Liver (tissue), 9 donors: ENCODE results near the gene SIGLEC8. TPM values are rescaled to one million over a fixed set of nuclear protein-coding genes. Genes with fewer than 3 reads are reported as not detected.
"Not testable (repeated sequence)": the region's sequence is repeated elsewhere in the genome, so short reads cannot be mapped to it uniquely, and the experiment has no call there.

ENCODE experiments used
- DNase-seq: peaks from one replicate; pipeline ENCODE4 v3.0.0-alpha.2; 2017; ENCODE audit warnings: low spot score
- H3K27ac ChIP-seq, 2 donors: one replicate each; pipeline ENCODE4 v1.7.0; 2013; ENCODE audit warnings: inconsistent platforms in 2 of 2, low read length in 2 of 2, control low read depth in 1 of 2, low read depth in 1 of 2, mild to moderate bottlenecking in 1 of 2
- H3K27me3 ChIP-seq, 4 donors: one replicate each; pipeline versions ENCODE4 v1.6.1 to v1.7.0; 2013; ENCODE audit warnings: low read length in 3 of 4, inconsistent platforms in 1 of 4, mild to moderate bottlenecking in 1 of 4, moderate library complexity in 1 of 4; ENCODE audit not compliant: control insufficient read depth in 4 of 4, insufficient read depth in 4 of 4
- H3K36me3 ChIP-seq, 4 donors: one replicate each; pipeline versions ENCODE4 v1.6.1 to v1.7.0; 2013; ENCODE audit warnings: low read length in 3 of 4, mild to moderate bottlenecking in 3 of 4, low read depth in 1 of 4, moderate library complexity in 1 of 4; ENCODE audit not compliant: control insufficient read depth in 4 of 4, insufficient read depth in 3 of 4
- H3K4me1 ChIP-seq, 4 donors: one replicate each; pipeline versions ENCODE4 v1.6.1 to v1.7.0; 2013; ENCODE audit warnings: low read length in 3 of 4, mild to moderate bottlenecking in 3 of 4, moderate library complexity in 1 of 4; ENCODE audit not compliant: control insufficient read depth in 4 of 4, insufficient read depth in 4 of 4
- H3K4me3 ChIP-seq, 3 donors: one replicate each; pipeline versions ENCODE4 v1.6.1 to v1.7.0; 2013; ENCODE audit warnings: low read length in 3 of 3, control low read depth in 1 of 3, low read depth in 1 of 3, mild to moderate bottlenecking in 1 of 3
- H3K9ac ChIP-seq, 2 donors: one replicate each; pipeline ENCODE4 v1.7.0; 2013; ENCODE audit warnings: low read length in 2 of 2, mild to moderate bottlenecking in 2 of 2, moderate library complexity in 2 of 2, control low read depth in 1 of 2, low read depth in 1 of 2
- H3K9me3 ChIP-seq, 4 donors: one replicate each; pipeline versions ENCODE4 v1.6.1 to v1.7.0; 2013; ENCODE audit warnings: low read length in 3 of 4; ENCODE audit not compliant: control insufficient read depth in 4 of 4
- CTCF ChIP-seq: fragments of 150-350 bp; IDR thresholded peaks from 2 replicates; pipeline ENCODE4 v1.5.1; 2017; ENCODE audit warnings: improper control_type of control experiment, low read depth, low read length; ENCODE audit not compliant: missing input control
- EGR1 ChIP-seq, 2 donors: IDR thresholded peaks; 2 replicates each; pipeline ENCODE4 v1.6.1; 2016 to 2018; ENCODE audit warnings: antibody characterized with exemption in 2 of 2, low read depth in 2 of 2
- FOXA1 ChIP-seq: IDR thresholded peaks from 2 replicates; pipeline ENCODE4 v1.6.1; 2016; ENCODE audit warnings: antibody characterized with exemption
- GABPA ChIP-seq, 2 donors: IDR thresholded peaks in 1 of 2; conservative IDR thresholded peaks in 1 of 2; 2 replicates each; pipeline ENCODE4 v1.6.1; 2016; ENCODE audit warnings: antibody characterized with exemption in 2 of 2, mild to moderate bottlenecking in 1 of 2, moderate library complexity in 1 of 2
- HNF4A ChIP-seq, 2 donors: conservative IDR thresholded peaks; 2 replicates each; pipeline ENCODE4 v1.6.1; 2016; ENCODE audit warnings: antibody characterized with exemption in 2 of 2, mild to moderate bottlenecking in 2 of 2
- JUND ChIP-seq, 2 donors: IDR thresholded peaks; 2 replicates each; pipeline ENCODE4 v1.6.1; 2016; ENCODE audit warnings: antibody characterized with exemption in 2 of 2
- MAX ChIP-seq: IDR thresholded peaks from 2 replicates; pipeline ENCODE4 v1.6.1; 2016; ENCODE audit warnings: antibody characterized with exemption
- NR2F2 ChIP-seq: IDR thresholded peaks from 2 replicates; pipeline ENCODE4 v1.6.1; 2016; ENCODE audit warnings: antibody characterized with exemption
- REST ChIP-seq: IDR thresholded peaks from 2 replicates; pipeline ENCODE4 v1.6.1; 2016; ENCODE audit warnings: antibody characterized with exemption, mild to moderate bottlenecking
- RXRA ChIP-seq, 2 donors: IDR thresholded peaks; 2 replicates each; pipeline ENCODE4 v1.6.1; 2017 to 2018; ENCODE audit warnings: antibody characterized with exemption in 2 of 2, mild to moderate bottlenecking in 1 of 2
- ZBTB33 ChIP-seq: IDR thresholded peaks from 2 replicates; pipeline ENCODE4 v1.6.1; 2016; ENCODE audit warnings: antibody characterized with exemption
- WGBS: extraction: QIAGEN DNeasy Blood & Tissue Kit; methylation state at CpG from one replicate; pipeline ENCODE4 v1.1.7; 2013; 5-methylcytosine and 5-hydroxymethylcytosine counted together
- polyA plus RNA-seq, 2 donors: library from polyadenylated mRNA; stranded (reverse) in 1 of 2; unstranded in 1 of 2; fragments of 200-250 nt in 1 of 2; fragments of >200 nt in 1 of 2; fragmentation: Nextera tagmentation in 1 of 2; extraction: Ambion mirVana in 1 of 2; gene quantifications; one replicate each; pipeline versions ENCODE4 v1.2.1 to v1.2.3, GENCODE V29; 2013 to 2015
- total RNA-seq, 2 donors: library from RNA; depleted of rRNA; stranded (reverse); fragments of >200 nt; gene quantifications; one replicate each; pipeline ENCODE4 v1.2.3, GENCODE V29; 2014
- donor health status: healthy.
- donor health status: healthy.
- donor health status: healthy.
- donor health status: healthy.
- donor health status: healthy.

SIGLEC8 gene
- total and polyA plus RNA-seq, 4 donors: 0.09 to 2.3 (median 0.52) TPM

- TF ChIP-seq REST (no peak), JUND (IDR thresholded peaks at IDR 0.05) (no peak), NR2F2 (no peak), RXRA (IDR thresholded peaks at IDR 0.05) (no peak), HNF4A (conservative IDR thresholded peaks at IDR 0.05) (no peak), GABPA (IDR thresholded peaks at IDR 0.05 in 1 of 2, conservative IDR thresholded peaks at IDR 0.05 in 1 of 2) (no peak)
Observed at GRCh38 chr19:51466723-51467122, 8.5 kb upstream of the SIGLEC8 start (continued).

GRCh38 chr19:51463976-51464581, 5.8 kb upstream of the SIGLEC8 start:
- not testable (repeated sequence) for H3K4me3 ChIP-seq, DNase-seq, H3K27me3 ChIP-seq, H3K9me3 ChIP-seq, H3K9ac ChIP-seq, H3K27ac ChIP-seq, H3K36me3 ChIP-seq, H3K4me1 ChIP-seq
- WGBS: 27% methylated on average over 14 of the region's 33 CpGs

- Histone ChIP-seq H3K9ac (no peak overlapping the region), H3K4me1 (peaks cover 0 to 8% (median 0%) of the 10 kb centered on the region in 4 donors), H3K27ac (no peak overlapping the region), H3K36me3 (no peaks in the 10 kb centered on the region), H3K9me3 (no peaks in the 10 kb centered on the region), H3K4me3 (no peak overlapping the region), H3K27me3 (no peaks in the 10 kb centered on the region)
- no peak for DNase-seq
- TF ChIP-seq ZBTB33 (no peak), FOXA1 (no peak), EGR1 (IDR thresholded peaks at IDR 0.05; ENCODE audit: low read depth in 2 of 2) (no peak), NR2F2 (no peak), RXRA (IDR thresholded peaks at IDR 0.05) (no peak), MAX (no peak), JUND (IDR thresholded peaks at IDR 0.05) (no peak), HNF4A (conservative IDR thresholded peaks at IDR 0.05) (no peak), CTCF (no peak)
- 76% methylated on average over 10 of the region's 10 CpGs for WGBS
Observed at GRCh38 chr19:51462681-51463080, 4.4 kb upstream of the SIGLEC8 start.
